ENCODE measurements around the gene SERTAD1.

- TF ChIP-seq BHLHE40 (IDR thresholded peaks at IDR 0.05; ENCODE audit: low read depth, low read length) (no peak), POLR2A (IDR thresholded peaks at IDR 0.05; ENCODE audit: low read depth, low read length) (no peak), USF2 (IDR thresholded peaks at IDR 0.05; ENCODE audit: low read depth, low read length) (no peak), CTCF (conservative IDR thresholded peaks at IDR 0.05; ENCODE audit: low read depth, low read length) (no peak), CEBPB (IDR thresholded peaks at IDR 0.05; ENCODE audit: low read depth, low read length) (no peak), RFX5 (IDR thresholded peaks at IDR 0.05; ENCODE audit: low read depth, low read length) (no peak), MXI1 (IDR thresholded peaks at IDR 0.05; ENCODE audit: borderline replicate concordance, low read depth, low read length) (no peak), CHD1 (IDR thresholded peaks at IDR 0.05; ENCODE audit: low read depth, low read length) (no peak), SMC3 (IDR thresholded peaks at IDR 0.05; ENCODE audit: low read depth, low read length) (no peak)
These were observed 28.8 kb downstream of the SERTAD1 start for GRCh38 chr19:40396886-40397567.

Data from IMR-90 (cell line).